Astrocyte of the spinal cord (primary cell): Measurements from ENCODE around the gene PERM1.
"Not testable (repeated sequence)": the region's sequence is repeated elsewhere in the genome, so short reads cannot be mapped to it uniquely, and the experiment has no call there.

Source experiments
- DNase-seq: peaks from one replicate; pipeline ENCODE4 v3.0.0; 2011; ENCODE audit warnings: low read depth, low spot score
- H3K4me3 ChIP-seq: 2 replicates; pipeline ENCODE4 v1.5.1; 2011; ENCODE audit warnings: low read depth, mild to moderate bottlenecking, low read length, moderate library complexity
- in situ Hi-C: cut with HindIII; loops from 2 replicates; pipeline ENCODE4 v1.10.0; 2017; ENCODE audit warnings: low sequenced_read_pairs
- TF ChIP-seq, protein P1 (sequence below): IDR thresholded peaks from 2 replicates; pipeline ENCODE4 v1.5.1; 2012; ENCODE audit warnings: low read depth, mild to moderate bottlenecking, low read length, inconsistent platforms

PERM1 gene

DNA sequence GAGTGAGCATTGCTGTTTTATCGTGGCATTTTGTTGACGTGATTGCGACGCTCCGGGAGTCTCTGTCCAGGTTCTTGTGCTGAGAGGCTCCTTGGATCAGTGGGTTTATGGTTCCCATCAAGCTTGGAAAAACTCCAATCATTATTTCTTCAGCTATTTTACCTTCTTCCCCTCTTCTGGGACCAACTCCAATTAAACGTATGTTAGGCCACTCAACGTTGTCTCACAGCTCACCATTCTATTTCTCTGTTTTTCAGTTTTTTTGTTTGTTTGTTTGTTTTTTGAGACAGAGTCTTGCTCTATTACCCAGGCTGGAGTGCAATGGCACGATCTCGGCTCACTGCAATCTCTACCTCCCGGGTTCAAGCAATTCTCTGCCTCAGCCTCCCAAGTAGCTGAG, 10.0 kb upstream of the PERM1 start:
- in situ Hi-C loops = no loop called here

DNA sequence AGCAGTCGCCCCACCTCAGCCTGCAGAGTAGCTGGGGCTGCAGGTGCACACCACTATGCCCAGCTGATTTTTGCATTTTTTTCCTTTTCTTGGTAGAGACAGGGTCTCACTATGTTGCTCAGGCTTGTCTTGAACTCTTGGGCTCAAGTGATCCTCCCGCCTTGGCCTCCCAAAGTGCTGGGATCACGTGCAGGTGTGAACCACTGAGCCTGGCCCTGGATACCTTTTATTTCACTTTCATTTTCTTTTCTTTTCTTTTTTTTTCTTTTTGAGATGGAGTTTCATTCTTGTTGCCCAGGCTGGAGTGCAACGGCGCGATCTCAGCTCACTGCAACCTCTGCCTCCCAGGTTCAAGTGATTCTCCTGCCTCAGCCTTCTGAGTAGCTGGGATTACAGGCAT, 9.4 kb upstream of the PERM1 start:
- in situ Hi-C loops, H3K4me3 ChIP-seq, DNase-seq: not testable (repeated sequence)

More for the DNA sequence above, 10.0 kb upstream of the PERM1 start:
- DNase-seq = no peak
- TF ChIP-seq, protein P1, sequence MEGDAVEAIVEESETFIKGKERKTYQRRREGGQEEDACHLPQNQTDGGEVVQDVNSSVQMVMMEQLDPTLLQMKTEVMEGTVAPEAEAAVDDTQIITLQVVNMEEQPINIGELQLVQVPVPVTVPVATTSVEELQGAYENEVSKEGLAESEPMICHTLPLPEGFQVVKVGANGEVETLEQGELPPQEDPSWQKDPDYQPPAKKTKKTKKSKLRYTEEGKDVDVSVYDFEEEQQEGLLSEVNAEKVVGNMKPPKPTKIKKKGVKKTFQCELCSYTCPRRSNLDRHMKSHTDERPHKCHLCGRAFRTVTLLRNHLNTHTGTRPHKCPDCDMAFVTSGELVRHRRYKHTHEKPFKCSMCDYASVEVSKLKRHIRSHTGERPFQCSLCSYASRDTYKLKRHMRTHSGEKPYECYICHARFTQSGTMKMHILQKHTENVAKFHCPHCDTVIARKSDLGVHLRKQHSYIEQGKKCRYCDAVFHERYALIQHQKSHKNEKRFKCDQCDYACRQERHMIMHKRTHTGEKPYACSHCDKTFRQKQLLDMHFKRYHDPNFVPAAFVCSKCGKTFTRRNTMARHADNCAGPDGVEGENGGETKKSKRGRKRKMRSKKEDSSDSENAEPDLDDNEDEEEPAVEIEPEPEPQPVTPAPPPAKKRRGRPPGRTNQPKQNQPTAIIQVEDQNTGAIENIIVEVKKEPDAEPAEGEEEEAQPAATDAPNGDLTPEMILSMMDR = no peak
- no peak overlapping the region for H3K4me3 ChIP-seq

DNA sequence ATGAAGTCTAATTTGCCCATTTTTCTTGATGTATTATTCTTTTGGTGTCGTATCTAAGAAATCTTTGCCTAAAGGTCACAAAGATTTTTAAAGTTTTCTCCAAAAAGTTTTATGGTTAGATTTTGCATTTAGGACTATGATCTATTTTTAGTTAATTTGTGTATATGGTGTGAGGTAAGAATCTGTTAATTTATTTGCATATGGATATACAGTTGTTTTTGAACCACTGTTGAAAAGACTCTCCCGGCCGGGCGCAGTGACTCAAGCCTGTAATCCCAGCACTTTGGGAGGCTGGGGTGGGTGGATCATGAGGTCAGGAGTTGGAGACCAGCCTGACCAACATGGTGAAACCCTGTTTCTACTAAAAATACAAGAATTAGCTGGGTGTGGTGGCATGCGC, 6.2 kb upstream of the PERM1 start:
- DNase-seq, in situ Hi-C loops, H3K4me3 ChIP-seq: not testable (repeated sequence)

DNA sequence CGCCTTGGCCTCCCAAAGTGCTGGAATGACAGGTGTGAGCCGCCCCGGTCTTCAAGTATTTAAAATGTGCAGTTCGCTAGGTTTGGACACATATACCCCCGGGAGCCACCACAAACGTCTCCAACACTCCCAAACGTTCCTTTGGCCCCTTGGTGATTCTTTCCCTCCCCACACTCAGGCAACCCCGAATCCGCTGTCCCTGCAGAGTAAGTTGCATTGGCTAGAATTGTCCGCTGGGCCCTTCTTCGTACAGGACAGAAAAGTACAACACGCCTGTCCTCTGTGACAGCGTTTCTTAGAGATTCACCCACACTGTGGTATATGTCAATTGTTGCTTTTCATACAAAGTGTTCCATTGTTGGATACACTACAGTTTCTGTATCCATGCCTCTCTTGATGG, 3.2 kb upstream of the PERM1 start:
- H3K4me3 ChIP-seq = no peak overlapping the region
- in situ Hi-C loops = no loop called here
- TF ChIP-seq, protein P1 = no peak
- no peak for DNase-seq

DNA sequence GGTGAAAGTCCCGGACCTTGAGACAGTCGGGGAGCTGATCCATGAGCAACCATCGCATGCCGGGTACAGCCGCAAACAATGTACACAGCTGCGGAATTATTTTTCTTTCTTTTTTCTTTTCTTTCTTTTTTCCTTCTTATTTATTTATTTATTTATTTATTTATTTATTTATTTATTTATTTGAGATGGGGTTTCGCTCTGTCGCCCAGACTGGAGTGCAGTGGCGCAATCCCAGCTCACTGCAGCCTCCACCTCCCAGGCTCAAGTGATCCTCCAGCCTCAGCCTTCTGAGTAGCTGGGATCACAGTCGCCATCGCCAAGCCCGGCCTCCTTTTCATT, 2.6 kb upstream of the PERM1 start:
- TF ChIP-seq, protein P1 = no peak
- no peak for DNase-seq
- H3K4me3 ChIP-seq = no peak overlapping the region
- in situ Hi-C loops = no loop called here

DNA sequence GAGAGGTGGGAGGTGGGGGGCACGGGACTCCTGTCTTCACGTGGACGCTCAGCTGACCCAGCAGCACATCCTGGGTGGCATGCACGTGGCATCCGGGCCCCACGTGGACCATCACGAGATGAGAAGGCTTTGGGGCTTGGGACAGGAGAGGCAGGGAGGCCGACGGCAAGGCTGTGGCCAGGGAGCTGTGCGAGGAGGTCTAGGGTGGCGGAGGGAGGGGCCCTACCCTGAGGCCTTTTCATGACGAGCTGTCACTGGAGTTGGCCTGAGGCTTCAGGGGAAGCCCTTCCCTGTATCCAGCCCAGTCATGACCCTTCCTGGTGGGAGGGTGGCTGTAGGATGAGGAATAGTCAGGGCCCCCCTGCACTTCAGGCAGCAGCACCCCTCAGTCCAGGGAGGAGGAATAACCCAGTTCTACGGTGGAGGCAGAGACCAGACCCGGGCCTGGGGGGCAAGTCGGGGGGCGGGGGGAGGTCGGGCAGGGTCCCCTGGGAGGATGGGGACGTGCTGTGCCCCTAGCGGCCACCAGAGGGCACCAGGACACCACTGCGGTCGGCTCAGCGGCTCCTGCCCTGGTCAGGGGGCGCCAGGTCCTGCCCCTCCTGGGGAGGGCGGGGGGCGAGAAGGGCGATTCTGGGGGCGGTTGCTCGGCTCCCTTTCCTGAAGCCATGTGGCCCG, 2.0 kb upstream of the PERM1 start:
- no peak for DNase-seq
- in situ Hi-C loops = no loop called here
- TF ChIP-seq, protein P1 = peak; percentile 80
- H3K4me3 ChIP-seq = no peak overlapping the region

DNA sequence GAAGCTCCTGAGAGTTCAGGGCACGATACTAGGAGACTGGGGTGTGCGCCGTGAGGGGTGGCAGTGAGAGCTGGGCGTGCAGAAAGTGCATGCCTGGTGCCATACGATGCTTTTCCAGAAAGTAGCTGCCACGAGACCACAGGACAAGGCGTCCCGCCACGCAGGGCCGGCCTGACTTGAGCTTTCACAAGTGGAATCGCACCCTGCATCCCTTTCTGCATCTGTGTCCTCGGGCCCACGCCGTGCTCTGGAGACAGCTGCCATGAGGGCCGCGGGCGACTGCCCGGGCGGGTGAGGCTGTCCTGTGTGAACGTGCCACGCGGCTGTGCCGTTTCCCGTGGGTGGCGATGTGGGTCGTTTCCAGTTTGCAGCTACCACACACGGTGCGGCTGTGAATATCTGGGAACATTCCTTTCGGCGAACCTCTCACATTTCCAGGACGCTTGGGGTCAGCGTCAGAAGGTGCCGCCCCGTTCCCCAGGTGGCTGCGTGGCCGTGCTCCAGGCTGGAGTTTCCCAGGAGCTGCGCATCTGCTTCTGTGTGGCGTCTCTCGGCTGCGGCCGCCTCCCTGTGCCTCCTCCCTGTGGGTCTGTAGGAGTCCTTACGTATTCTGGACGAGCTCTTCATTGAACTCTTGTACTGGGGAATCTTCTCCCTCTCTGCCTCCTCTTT, 1.0 kb upstream of the PERM1 start:
- no peak overlapping the region for H3K4me3 ChIP-seq
- TF ChIP-seq, protein P1 = no peak
- in situ Hi-C loops = no loop called here
- DNase-seq = no peak
